BLaER1 (cell line): ENCODE results near the gene LGALS7B.
A peak's percentile ranks its signal among the peaks of the same experiment; 100 is the strongest.
"Not testable (repeated sequence)": the region's sequence is repeated elsewhere in the genome, so short reads cannot be mapped to it uniquely, and the experiment has no call there.

Source experiments
- H3K27ac ChIP-seq: shearing (Covaris generic); formaldehyde crosslinking; 2 replicates; pipeline ENCODE4 v1.8.1; 2022
- H3K27me3 ChIP-seq: shearing (Covaris generic); formaldehyde crosslinking; 2 replicates; pipeline ENCODE4 v1.8.1; 2022
- H3K36me3 ChIP-seq: shearing (Covaris generic); formaldehyde crosslinking; 2 replicates; pipeline ENCODE4 v1.8.1; 2022
- H3K4me1 ChIP-seq: shearing (Covaris generic); formaldehyde crosslinking; 2 replicates; pipeline ENCODE4 v1.8.1; 2022
- H3K4me2 ChIP-seq: shearing (Covaris generic); formaldehyde crosslinking; 2 replicates; pipeline ENCODE4 v1.8.1; 2022
- H3K4me3 ChIP-seq: shearing (Covaris generic); formaldehyde crosslinking; 2 replicates; pipeline ENCODE4 v1.8.1; 2022
- H3K9ac ChIP-seq: shearing (Covaris generic); formaldehyde crosslinking; 2 replicates; pipeline ENCODE4 v1.8.1; 2022
- H3K9me3 ChIP-seq: shearing (Covaris generic); formaldehyde crosslinking; 2 replicates; pipeline ENCODE4 v1.8.1; 2022
- H4K20me1 ChIP-seq: shearing (Covaris generic); formaldehyde crosslinking; 2 replicates; pipeline ENCODE4 v1.8.1; 2022
- Cebpa-rat ChIP-seq: shearing (Covaris generic); IDR thresholded peaks from 2 replicates; pipeline ENCODE4 v1.8.1; 2022

The LGALS7B gene

GRCh38 chr19:38795549-38795948, 6.5 kb downstream of the LGALS7B start:
- no peaks in the 10 kb centered on the region for H4K20me1 ChIP-seq
- H3K9me3 ChIP-seq = peaks cover 7% of the 10 kb centered on the region; the same call in 1 of the 2 replicates
- H3K27me3 ChIP-seq = peaks cover 18% of the 10 kb centered on the region
- no peaks in the 10 kb centered on the region for H3K36me3 ChIP-seq
- no peak overlapping the region for H3K9ac ChIP-seq
- peaks cover 7% of the 10 kb centered on the region; the same call in 1 of the 2 replicates for H3K4me1 ChIP-seq
- no peak for TF ChIP-seq Cebpa-rat
- no peak overlapping the region for H3K4me2 ChIP-seq
- no peak overlapping the region for H3K4me3 ChIP-seq
- no peak overlapping the region for H3K27ac ChIP-seq

DNA sequence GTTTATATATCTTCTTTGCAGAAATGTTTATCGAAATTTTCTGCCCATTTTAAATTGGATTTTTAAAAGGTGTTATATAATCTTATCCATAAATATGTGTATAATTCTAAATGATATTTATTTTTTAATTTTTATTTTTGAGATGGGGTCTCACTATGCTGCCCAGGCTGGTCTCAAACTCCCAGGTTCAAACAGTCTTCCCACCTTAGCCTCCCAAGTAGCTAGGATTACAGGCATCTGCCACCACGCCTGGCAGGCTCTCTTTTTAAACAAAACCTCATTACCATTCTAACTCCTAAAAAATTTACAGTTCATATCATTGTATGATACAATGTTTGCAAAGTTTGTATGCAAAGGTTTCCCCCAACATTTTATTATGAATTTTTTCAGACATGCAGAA, 7.2 kb downstream of the LGALS7B start:
- H3K9ac ChIP-seq = no peak overlapping the region
- no peaks in the 10 kb centered on the region for H3K36me3 ChIP-seq
- no peak overlapping the region for H3K4me3 ChIP-seq
- TF ChIP-seq Cebpa-rat = no peak
- no peak overlapping the region for H3K4me2 ChIP-seq
- H3K9me3 ChIP-seq = peaks cover 7% of the 10 kb centered on the region; the same call in 1 of the 2 replicates
- H4K20me1 ChIP-seq = no peaks in the 10 kb centered on the region
- peaks cover 7% of the 10 kb centered on the region; the same call in 1 of the 2 replicates for H3K4me1 ChIP-seq
- H3K27me3 ChIP-seq = peaks cover 18% of the 10 kb centered on the region
- no peak overlapping the region for H3K27ac ChIP-seq

- H3K4me3 ChIP-seq, H3K9ac ChIP-seq, H3K4me1 ChIP-seq, H3K9me3 ChIP-seq, H3K27ac ChIP-seq, H3K4me2 ChIP-seq, H3K36me3 ChIP-seq, H4K20me1 ChIP-seq: not testable (repeated sequence)
- peaks cover 10% of the 10 kb centered on the region for H3K27me3 ChIP-seq
Measured at GRCh38 chr19:38797781-38798180, 8.8 kb downstream of the LGALS7B start.

- Histone ChIP-seq H3K4me1 (no peaks in the 10 kb centered on the region), H3K27me3 (no peaks in the 10 kb centered on the region), H4K20me1 (no peaks in the 10 kb centered on the region), H3K27ac (no peak overlapping the region), H3K9me3 (peaks cover 7% of the 10 kb centered on the region; the same call in 1 of the 2 replicates), H3K4me2 (no peak overlapping the region), H3K36me3 (no peaks in the 10 kb centered on the region), H3K4me3 (no peak overlapping the region), H3K9ac (no peak overlapping the region)
- TF ChIP-seq Cebpa-rat = no peak
Measured at GRCh38 chr19:38799104-38799503, 10.1 kb downstream of the LGALS7B start.

DNA sequence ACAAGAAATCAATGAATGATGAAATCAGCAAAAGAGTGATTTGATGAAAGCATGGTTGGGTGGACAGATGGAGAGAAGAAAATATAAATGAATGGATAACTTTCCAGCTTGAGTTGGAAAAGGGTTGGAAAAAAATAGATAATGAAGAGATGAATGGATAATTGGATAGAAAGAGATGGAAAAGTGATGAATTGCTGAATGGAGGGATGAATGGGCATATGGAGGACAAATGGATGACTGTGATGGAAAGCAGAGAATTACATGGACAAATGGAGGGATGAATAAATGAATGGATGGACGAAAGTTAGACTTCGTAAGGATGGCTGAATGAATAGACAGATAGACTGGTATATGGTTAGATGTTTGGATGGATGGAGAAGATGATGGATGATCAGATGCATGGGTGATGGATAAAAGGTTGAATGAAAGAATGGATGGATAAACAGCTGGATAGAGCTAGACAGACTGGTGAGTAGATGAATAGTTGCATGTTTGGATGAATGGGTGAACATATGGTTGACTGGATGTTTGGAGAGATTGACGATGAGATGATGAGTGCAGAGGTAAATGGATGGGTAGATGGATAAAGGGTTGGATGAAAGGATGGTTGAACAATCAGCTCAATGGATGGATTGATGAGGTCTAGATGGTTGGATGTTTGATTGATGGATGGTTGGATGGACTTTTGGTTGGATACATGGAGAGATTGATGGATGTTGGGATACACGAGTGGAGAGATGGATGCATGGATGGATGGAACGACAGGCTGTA, 11.8 kb downstream of the LGALS7B start:
- peaks cover 1% of the 10 kb centered on the region; the same call in 1 of the 2 replicates for H3K9me3 ChIP-seq
- TF ChIP-seq Cebpa-rat = no peak
- no peaks in the 10 kb centered on the region for H4K20me1 ChIP-seq
- H3K27me3 ChIP-seq = no peaks in the 10 kb centered on the region
- no peaks in the 10 kb centered on the region for H3K36me3 ChIP-seq
- H3K4me1 ChIP-seq = peaks cover 6% of the 10 kb centered on the region
- no peak overlapping the region for H3K27ac ChIP-seq
- H3K4me2 ChIP-seq = no peak overlapping the region
- no peak overlapping the region for H3K9ac ChIP-seq
- no peak overlapping the region for H3K4me3 ChIP-seq

DNA sequence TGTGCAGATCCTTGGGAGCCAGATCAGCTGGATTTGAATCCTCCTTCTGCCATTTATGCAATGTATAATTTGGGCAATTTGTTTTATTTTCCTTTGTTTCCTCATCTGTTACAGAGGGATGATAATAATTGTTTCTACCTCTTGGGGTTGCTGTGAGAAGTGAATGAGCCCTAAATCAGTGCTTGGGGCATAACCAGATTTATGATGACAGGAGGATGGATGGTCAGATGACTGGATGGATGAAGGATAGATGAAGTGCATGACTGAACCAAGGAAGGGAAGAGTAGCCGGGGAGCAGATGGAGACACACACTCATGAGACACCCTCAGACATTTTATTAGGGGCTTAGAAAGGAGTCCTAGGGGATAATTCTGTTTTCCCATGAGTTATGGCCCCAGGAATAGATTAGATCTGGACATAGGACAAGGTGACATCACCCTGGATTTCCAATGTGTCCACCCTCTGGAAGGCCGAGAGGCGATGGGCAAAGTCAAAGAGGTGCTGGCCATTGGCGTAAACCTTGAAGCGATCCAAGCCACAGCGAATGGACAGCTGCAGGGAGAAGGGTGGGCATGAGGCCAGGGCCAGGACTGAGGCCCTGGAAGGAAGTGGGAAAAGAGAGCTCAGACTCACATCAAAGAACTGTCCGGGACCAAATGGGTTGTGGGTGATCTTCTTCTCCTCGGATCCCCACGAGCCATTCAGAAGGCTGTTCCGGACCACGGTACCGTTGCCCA, 12.5 kb downstream of the LGALS7B start:
- H3K4me1 ChIP-seq = peaks cover 6% of the 10 kb centered on the region
- H3K9ac ChIP-seq = no peak overlapping the region
- no peaks in the 10 kb centered on the region for H3K36me3 ChIP-seq
- H4K20me1 ChIP-seq = no peaks in the 10 kb centered on the region
- H3K4me2 ChIP-seq = no peak overlapping the region
- H3K9me3 ChIP-seq = no peaks in the 10 kb centered on the region
- TF ChIP-seq Cebpa-rat = no peak
- H3K27me3 ChIP-seq = no peaks in the 10 kb centered on the region
- H3K27ac ChIP-seq = no peak overlapping the region
- no peak overlapping the region for H3K4me3 ChIP-seq

DNA sequence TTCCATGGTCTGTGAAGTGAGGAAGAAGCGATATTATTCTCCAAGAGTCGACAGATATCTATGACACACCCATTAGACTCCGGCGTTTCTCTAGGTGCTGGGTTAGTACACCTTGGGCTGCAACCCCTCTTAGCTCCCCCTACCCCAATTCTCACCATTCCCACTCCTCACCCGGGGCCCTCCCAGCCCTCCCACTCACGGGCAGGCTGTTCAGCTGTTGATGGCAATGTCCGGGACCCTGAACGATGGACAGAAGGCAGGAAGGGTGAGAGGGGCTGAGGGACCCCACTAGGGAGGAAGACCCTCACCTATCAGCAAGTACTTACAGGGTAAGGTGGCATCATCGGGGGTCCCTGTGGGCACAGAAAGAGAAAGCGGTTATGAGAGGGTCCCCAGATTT, 14.5 kb downstream of the LGALS7B start:
- no peak for TF ChIP-seq Cebpa-rat
- Histone ChIP-seq H3K4me2 (no peak overlapping the region), H3K36me3 (no peaks in the 10 kb centered on the region), H4K20me1 (no peaks in the 10 kb centered on the region), H3K9ac (no peak overlapping the region), H3K27ac (no peak overlapping the region), H3K4me1 (peaks cover 19% of the 10 kb centered on the region), H3K4me3 (no peak overlapping the region), H3K9me3 (peaks cover 3% of the 10 kb centered on the region; the same call in 1 of the 2 replicates), H3K27me3 (no peaks in the 10 kb centered on the region)

GRCh38 chr19:38805180-38805579, 16.2 kb downstream of the LGALS7B start:
- Histone ChIP-seq H3K36me3 (peaks cover 4% of the 10 kb centered on the region; the same call in 1 of the 2 replicates), H3K27ac (no peak overlapping the region), H3K9me3 (peaks cover 7% of the 10 kb centered on the region; the same call in 1 of the 2 replicates), H3K4me1 (peaks cover 19% of the 10 kb centered on the region), H4K20me1 (no peaks in the 10 kb centered on the region), H3K27me3 (no peaks in the 10 kb centered on the region), H3K9ac (no peak overlapping the region), H3K4me2 (0 out of 2 replicates have a peak overlapping the region, but pooled peaks have one; percentile 22), H3K4me3 (no peak overlapping the region)
- no peak for TF ChIP-seq Cebpa-rat

DNA sequence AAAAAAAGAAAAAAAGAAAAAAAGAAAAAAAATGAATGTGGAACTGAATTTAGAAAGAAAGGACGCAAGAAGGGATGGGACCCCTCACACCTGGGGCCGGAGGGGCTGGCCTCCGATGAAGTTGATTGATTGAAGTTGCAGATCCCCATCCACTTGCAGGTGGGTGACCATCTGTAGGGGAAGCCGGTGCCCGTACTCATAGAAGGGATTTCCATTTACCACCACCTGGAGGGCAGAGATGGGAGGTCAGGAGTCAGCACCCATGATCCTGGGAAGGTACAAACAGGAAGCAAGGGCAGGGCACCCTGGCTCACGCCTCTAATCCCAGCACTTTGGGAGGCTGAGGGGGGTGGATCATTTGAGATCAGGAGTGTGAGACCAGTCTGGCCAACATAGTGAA, 17.4 kb downstream of the LGALS7B start:
- Histone ChIP-seq H3K9ac (no peak overlapping the region), H3K27ac (no peak overlapping the region), H3K36me3 (peaks cover 4% of the 10 kb centered on the region; the same call in 1 of the 2 replicates), H4K20me1 (no peaks in the 10 kb centered on the region), H3K9me3 (peaks cover 7% of the 10 kb centered on the region; the same call in 1 of the 2 replicates), H3K27me3 (no peaks in the 10 kb centered on the region), H3K4me3 (no peak overlapping the region), H3K4me1 (peaks cover 19% of the 10 kb centered on the region), H3K4me2 (no peak overlapping the region)
- TF ChIP-seq Cebpa-rat = no peak

DNA sequence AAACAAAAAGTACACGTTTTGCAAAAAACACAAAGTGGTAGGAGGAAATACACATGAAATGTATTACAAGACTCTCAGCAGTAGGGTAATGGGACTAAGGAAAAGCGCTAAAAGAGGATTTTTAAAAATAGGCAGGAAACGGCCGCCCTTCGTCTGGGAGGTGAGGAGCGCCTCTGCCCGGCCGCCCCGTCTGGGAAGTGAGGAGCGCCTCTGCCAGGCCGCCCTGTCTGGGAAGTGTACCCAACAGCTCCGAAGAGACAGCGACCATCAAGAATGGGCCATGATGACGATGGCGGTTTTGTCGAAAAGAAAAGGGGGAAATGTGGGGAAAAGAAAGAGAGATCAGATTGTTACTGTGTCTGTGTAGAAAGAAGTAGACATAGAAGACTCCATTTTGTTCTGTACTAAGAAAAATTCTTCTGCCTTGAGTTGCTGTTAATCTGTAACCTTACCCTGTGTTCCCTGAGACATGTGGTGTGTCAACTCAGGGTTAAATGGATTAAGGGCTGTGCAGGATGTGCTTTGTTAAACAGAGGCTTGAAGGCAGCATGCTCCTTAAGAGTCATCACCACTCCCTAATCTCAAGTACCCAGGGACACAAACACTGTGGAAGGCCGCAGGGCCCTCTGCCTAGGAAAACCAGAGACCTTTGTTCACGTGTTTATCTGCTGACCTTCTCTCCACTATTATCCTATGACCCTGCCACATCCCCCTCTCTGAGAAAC, 18.5 kb downstream of the LGALS7B start:
- H3K9me3 ChIP-seq, H3K27ac ChIP-seq, H3K36me3 ChIP-seq, H3K4me2 ChIP-seq, H3K9ac ChIP-seq, H3K4me3 ChIP-seq, H4K20me1 ChIP-seq, H3K27me3 ChIP-seq: not testable (repeated sequence)
- H3K4me1 ChIP-seq = peaks cover 19% of the 10 kb centered on the region
